H9 (cell line): ENCODE measurements around the gene RPEL1. TPM values are rescaled to one million over a fixed set of nuclear protein-coding genes. Genes with fewer than 3 reads are reported as not detected.
A peak's percentile ranks its signal among the peaks of the same experiment; 100 is the strongest.
"Not testable (repeated sequence)": the region's sequence is repeated elsewhere in the genome, so short reads cannot be mapped to it uniquely, and the experiment has no call there.

Source experiments
- DNase-seq: peaks from one replicate; pipeline ENCODE4 v3.0.0-alpha.2; 2017
- H2AFZ ChIP-seq: one replicate; pipeline ENCODE4 v1.6.1; 2013; ENCODE audit warnings: mild to moderate bottlenecking, low read length, control low read depth, moderate library complexity
- H2AK5ac ChIP-seq: 2 replicates; pipeline ENCODE4 v1.6.1; 2013; ENCODE audit warnings: low read length, control low read depth, mixed read lengths; ENCODE audit not compliant: insufficient read length
- H2BK120ac ChIP-seq: one replicate; pipeline ENCODE4 v1.6.1; 2013; ENCODE audit warnings: low read depth, mild to moderate bottlenecking, low read length, control low read depth, inconsistent platforms; ENCODE audit not compliant: poor library complexity, severe bottlenecking
- H2BK12ac ChIP-seq: 2 replicates; pipeline ENCODE4 v1.6.1; 2013; ENCODE audit warnings: low read length, control low read depth, mixed read lengths, low read depth; ENCODE audit not compliant: insufficient read length
- H2BK15ac ChIP-seq: 2 replicates; pipeline ENCODE4 v1.6.1; 2013; ENCODE audit warnings: low read depth, low read length, control low read depth
- H2BK20ac ChIP-seq: one replicate; pipeline ENCODE4 v1.6.1; 2013; ENCODE audit warnings: low read depth, mild to moderate bottlenecking, low read length, control low read depth, inconsistent platforms; ENCODE audit not compliant: poor library complexity, severe bottlenecking
- H2BK5ac ChIP-seq: 2 replicates; pipeline ENCODE4 v1.6.1; 2013; ENCODE audit warnings: low read length, control low read depth, mixed read lengths; ENCODE audit not compliant: insufficient read length
- H3K14ac ChIP-seq: 2 replicates; pipeline ENCODE4 v1.6.1; 2013; ENCODE audit warnings: low read length, control low read depth; ENCODE audit not compliant: insufficient read depth
- H3K18ac ChIP-seq: 2 replicates; pipeline ENCODE4 v1.6.1; 2013; ENCODE audit warnings: low read depth, mild to moderate bottlenecking, mixed read lengths, low read length, control low read depth; ENCODE audit not compliant: insufficient read length
- H3K23ac ChIP-seq: 2 replicates; pipeline ENCODE4 v1.6.1; 2013; ENCODE audit warnings: low read length, control low read depth, mixed read lengths, low read depth; ENCODE audit not compliant: insufficient read length
- H3K23me2 ChIP-seq: 2 replicates; pipeline ENCODE4 v1.6.1; 2013; ENCODE audit warnings: low read depth, mild to moderate bottlenecking, mixed read lengths, low read length, control low read depth; ENCODE audit not compliant: insufficient read length, poor library complexity, severe bottlenecking
- H3K27ac ChIP-seq: 2 replicates; pipeline ENCODE4 v1.5.1; 2013; ENCODE audit warnings: low read length, control low read depth, mixed read lengths, low read depth; ENCODE audit not compliant: insufficient read length
- H3K27me3 ChIP-seq: 2 replicates; pipeline ENCODE4 v1.6.1; 2013; ENCODE audit warnings: low read length, control low read depth, inconsistent platforms; ENCODE audit not compliant: insufficient read depth
- H3K4ac ChIP-seq: 2 replicates; pipeline ENCODE4 v1.6.1; 2013; ENCODE audit warnings: low read depth, mild to moderate bottlenecking, control low read depth, inconsistent platforms, low read length, moderate library complexity
- H3K4me1 ChIP-seq: 2 replicates; pipeline ENCODE4 v1.6.1; 2013; ENCODE audit warnings: low read length, control low read depth, inconsistent platforms; ENCODE audit not compliant: insufficient read depth
- H3K4me2 ChIP-seq: 2 replicates; pipeline ENCODE4 v1.6.1; 2013; ENCODE audit warnings: low read length, control low read depth, mixed read lengths; ENCODE audit not compliant: insufficient read length, insufficient read depth
- H3K56ac ChIP-seq: 2 replicates; pipeline ENCODE4 v1.6.1; 2013; ENCODE audit warnings: low read depth, mild to moderate bottlenecking, mixed read lengths, low read length, control low read depth; ENCODE audit not compliant: insufficient read length
- H3K79me1 ChIP-seq: 2 replicates; pipeline ENCODE4 v1.6.1; 2013; ENCODE audit warnings: low read depth, mild to moderate bottlenecking, moderate library complexity, low read length, control low read depth, inconsistent platforms; ENCODE audit not compliant: insufficient read depth, poor library complexity, severe bottlenecking
- H3K79me2 ChIP-seq: 2 replicates; pipeline ENCODE4 v1.6.1; 2013; ENCODE audit warnings: low read length, control low read depth, inconsistent platforms; ENCODE audit not compliant: insufficient read depth
- H3K9ac ChIP-seq: 2 replicates; pipeline ENCODE4 v1.6.1; 2013; ENCODE audit warnings: low read length, control low read depth, mixed read lengths; ENCODE audit not compliant: insufficient read length; ENCODE audit errors: extremely low read depth
- H3K9me3 ChIP-seq: one replicate; pipeline ENCODE4 v1.6.1; 2013; ENCODE audit warnings: low read depth, low read length, inconsistent platforms; ENCODE audit not compliant: control insufficient read depth
- H3T11ph ChIP-seq: one replicate; pipeline ENCODE4 v1.6.1; 2013; ENCODE audit warnings: mild to moderate bottlenecking, low read length, control low read depth, inconsistent platforms
- H4K20me1 ChIP-seq: one replicate; pipeline ENCODE4 v1.6.1; 2013; ENCODE audit not compliant: control insufficient read depth, insufficient read length, insufficient read depth
- H4K5ac ChIP-seq: 2 replicates; pipeline ENCODE4 v1.6.1; 2013; ENCODE audit warnings: low read depth, mild to moderate bottlenecking, mixed read lengths, low read length, control low read depth; ENCODE audit not compliant: insufficient read length
- H4K8ac ChIP-seq: replicated peaks from 2 replicates; pipeline ENCODE4 v1.6.1; 2013; ENCODE audit warnings: low read length, control low read depth, mixed read lengths, low read depth; ENCODE audit not compliant: insufficient read length
- H4K91ac ChIP-seq: 2 replicates; pipeline ENCODE4 v1.6.1; 2013; ENCODE audit warnings: low read depth, mild to moderate bottlenecking, moderate library complexity, mixed read lengths, low read length, control low read depth; ENCODE audit not compliant: insufficient read length
- H3K27ac Mint-ChIP-seq, 3 experiments: 2 replicates in 2 of 3; 3 replicates in 1 of 3; pipeline ENCODE4 v1.8.0; 2020 to 2021; ENCODE audit warnings: mixed read lengths in 3 of 3, mild to moderate bottlenecking in 1 of 3, moderate library complexity in 1 of 3
- H3K27me3 Mint-ChIP-seq: 2 replicates; pipeline ENCODE4 v1.8.0; 2021; ENCODE audit warnings: low read depth, mild to moderate bottlenecking, moderate library complexity, mixed read lengths
- H3K36me3 Mint-ChIP-seq, 3 experiments: 2 replicates in 2 of 3; 3 replicates in 1 of 3; pipeline ENCODE4 v1.8.0; 2020 to 2021; ENCODE audit warnings: low read depth in 3 of 3, mixed read lengths in 3 of 3; ENCODE audit not compliant: insufficient read depth in 1 of 3
- H3K4me1 Mint-ChIP-seq, 2 experiments: 2 replicates each; pipeline ENCODE4 v1.8.0; 2020; ENCODE audit warnings: mixed read lengths in 2 of 2
- H3K4me3 Mint-ChIP-seq, 2 experiments: 2 replicates in 1 of 2; 3 replicates in 1 of 2; pipeline ENCODE4 v1.8.0; 2020 to 2021; ENCODE audit warnings: mild to moderate bottlenecking in 2 of 2, mixed read lengths in 2 of 2, moderate library complexity in 1 of 2
- H3K9me3 Mint-ChIP-seq, 2 experiments: 2 replicates in 1 of 2; 3 replicates in 1 of 2; pipeline ENCODE4 v1.8.0; 2020; ENCODE audit warnings: mild to moderate bottlenecking in 2 of 2, mixed read lengths in 2 of 2, moderate library complexity in 1 of 2
- WGBS: extraction: QIAGEN DNeasy Blood & Tissue Kit; methylation state at CpG from one replicate; pipeline ENCODE4 v1.1.7; 2013; ENCODE audit warnings: missing lambda C conversion rate, low lambda C conversion rate, mixed read lengths; ENCODE audit not compliant: insufficient read length; ENCODE audit errors: extremely low coverage; 5-methylcytosine and 5-hydroxymethylcytosine counted together
- total RNA-seq: library from RNA; stranded (reverse); gene quantifications from 2 replicates; pipeline ENCODE4 v1.2.1, GENCODE V29; 2021

The RPEL1 gene
- total RNA-seq, 1 experiment from 2014 or later = 0.13 TPM

DNA sequence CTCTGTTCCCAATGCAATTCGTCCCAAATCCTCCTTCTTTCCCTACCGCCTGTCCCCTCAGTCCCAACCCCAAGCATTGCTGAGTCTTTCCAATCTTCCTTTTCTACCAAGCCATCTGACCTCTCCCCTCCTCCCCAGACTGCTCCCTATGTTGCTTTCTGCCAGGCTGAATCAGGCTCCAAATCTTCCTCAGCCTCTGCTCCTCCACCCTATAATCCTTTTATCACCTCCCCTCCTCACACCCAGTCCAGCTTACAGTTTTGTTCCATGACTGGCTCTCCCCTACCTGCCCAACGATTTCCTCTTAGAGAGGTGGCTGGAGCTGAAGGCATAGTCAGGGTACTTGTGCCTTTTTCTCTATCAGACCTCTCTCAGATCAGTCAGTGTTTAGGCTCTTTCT lies 39.0 kb upstream of the RPEL1 start:
- Mint-ChIP-seq H3K9me3 (peaks cover 10 to 17% of the 10 kb centered on the region in 2 experiments), H3K4me3 (peak overlapping the region in 1 of 2 experiments; percentile 6; a peak in 1 of 5 replicates), H3K27ac (peak overlapping the region in 2 of 3 experiments; percentile 35 to 99; a peak in 3 of 7 replicates), H3K4me1 (peaks cover 40 to 47% of the 10 kb centered on the region in 2 experiments), H3K36me3 (peaks cover 6 to 14% (median 14%) of the 10 kb centered on the region in 3 experiments)
- H3K4me1 ChIP-seq, H2AK5ac ChIP-seq, H3K4me2 ChIP-seq, H2BK15ac ChIP-seq, H3K27me3 ChIP-seq, H3K27ac ChIP-seq, H3K18ac ChIP-seq, H3K14ac ChIP-seq, H2AFZ ChIP-seq, H2BK5ac ChIP-seq, H3K56ac ChIP-seq, H2BK20ac ChIP-seq, H3K79me2 ChIP-seq, H3K23me2 ChIP-seq, H4K8ac ChIP-seq, H3T11ph ChIP-seq, H3K9ac ChIP-seq, H3K79me1 ChIP-seq, H3K27me3 Mint-ChIP-seq, H3K9me3 ChIP-seq, H3K23ac ChIP-seq, DNase-seq, H4K20me1 ChIP-seq, H4K5ac ChIP-seq: not testable (repeated sequence)
- 0 out of 2 replicates have a peak overlapping the region, but pooled peaks have one; percentile 62 for H3K4ac ChIP-seq
- H4K91ac ChIP-seq = peak overlapping the region; percentile 81
- H2BK12ac ChIP-seq = peak overlapping the region; percentile 93
- no CpG with 5 or more reads among the region's 3 CpGs for WGBS
- peak overlapping the region; percentile 49 for H2BK120ac ChIP-seq
